K562 (cell line): Measurements from ENCODE around the gene TARS3. TPM values are rescaled to one million over a fixed set of nuclear protein-coding genes. Genes with fewer than 3 reads are reported as not detected.

ENCODE experiments used
- DIDO1 ChIP-seq: fragments of 450-650 bp; IDR thresholded peaks from 2 replicates; pipeline ENCODE4 v1.6.1; 2016; ENCODE audit warnings: low read depth, missing biosample characterization, missing genetic modification characterization
- IRF1 ChIP-seq: sonication (generic); formaldehyde crosslinking; IDR thresholded peaks from 2 replicates; pipeline ENCODE4 v1.8.0; 2022; ENCODE audit warnings: missing genetic modification reagents, mild to moderate bottlenecking, borderline replicate concordance
- KAT7 ChIP-seq: sonication (generic); formaldehyde crosslinking; IDR thresholded peaks from 2 replicates; pipeline ENCODE4 v1.8.0; 2022; ENCODE audit warnings: missing genetic modification reagents, mild to moderate bottlenecking, borderline replicate concordance
- MTA2 ChIP-seq: fragments of 450-650 bp; IDR thresholded peaks from 2 replicates; pipeline ENCODE4 v1.6.1; 2016; ENCODE audit warnings: low read depth
- NCOA4 ChIP-seq: fragments of 450-650 bp; IDR thresholded peaks from 2 replicates; pipeline ENCODE4 v1.6.1; 2018; ENCODE audit warnings: mild to moderate bottlenecking; ENCODE audit not compliant: partially characterized antibody
- TBP ChIP-seq: optimal IDR thresholded peaks from 2 replicates; pipeline ENCODE3; 2011; ENCODE audit warnings: low read depth, low read length, improper control_type of control experiment
- polyA plus RNA-seq, 8 experiments: library from polyadenylated mRNA; depleted of rRNA in 4 of 8; stranded (reverse) in 5 of 8; unstranded in 3 of 8; fragments of >200 nt; fragmentation: Nextera tagmentation in 2 of 8; fragmentation: Illumina TruSeq in 1 of 8; extraction: Ambion mirVana in 2 of 8; extraction: Trizol in 1 of 8; gene quantifications; 2 replicates each; pipeline versions ENCODE4 v1.2.1 to v1.2.3, GENCODE V29; 2011 to 2014; ENCODE audit warnings: inconsistent platforms in 1 of 8, missing spikeins in 1 of 8
- total RNA-seq, 7 experiments: library from RNA; depleted of rRNA in 6 of 7; stranded (reverse); fragments of >200 nt in 6 of 7; fragmentation: Illumina TruSeq in 2 of 7; extraction: Trizol in 2 of 7; gene quantifications; 2 replicates each; pipeline versions ENCODE4 v1.2.1 to v1.2.3, GENCODE V29; 2011 to 2021; ENCODE audit warnings: low replicate concordance in 1 of 7
- TF ChIP-seq, protein P1 (sequence below): fragments of 250-450 bp; sonication (Bioruptor Pico); IDR thresholded peaks from 2 replicates; pipeline ENCODE4 v1.4.0; 2020; ENCODE audit warnings: mild to moderate bottlenecking, moderate library complexity
- TF ChIP-seq, protein P2 (sequence below): fragments of 200-600 bp; sonication (generic); IDR thresholded peaks from one replicate; pipeline ENCODE4 v1.6.1; 2012; ENCODE audit warnings: mild to moderate bottlenecking, low read depth, low read length, inconsistent platforms
- TF ChIP-seq, protein P3 (sequence below): sonication (generic); formaldehyde crosslinking; IDR thresholded peaks from 2 replicates; pipeline ENCODE4 v1.8.0; 2022; ENCODE audit warnings: mild to moderate bottlenecking, missing genetic modification reagents

The TARS3 gene
- total and polyA plus RNA-seq, 9 of the 15 experiments (the other 6 are each of a cell fraction or from before 2014, with no cell fraction given), result 2.1 to 14.7 (median 9.8) TPM

DNA sequence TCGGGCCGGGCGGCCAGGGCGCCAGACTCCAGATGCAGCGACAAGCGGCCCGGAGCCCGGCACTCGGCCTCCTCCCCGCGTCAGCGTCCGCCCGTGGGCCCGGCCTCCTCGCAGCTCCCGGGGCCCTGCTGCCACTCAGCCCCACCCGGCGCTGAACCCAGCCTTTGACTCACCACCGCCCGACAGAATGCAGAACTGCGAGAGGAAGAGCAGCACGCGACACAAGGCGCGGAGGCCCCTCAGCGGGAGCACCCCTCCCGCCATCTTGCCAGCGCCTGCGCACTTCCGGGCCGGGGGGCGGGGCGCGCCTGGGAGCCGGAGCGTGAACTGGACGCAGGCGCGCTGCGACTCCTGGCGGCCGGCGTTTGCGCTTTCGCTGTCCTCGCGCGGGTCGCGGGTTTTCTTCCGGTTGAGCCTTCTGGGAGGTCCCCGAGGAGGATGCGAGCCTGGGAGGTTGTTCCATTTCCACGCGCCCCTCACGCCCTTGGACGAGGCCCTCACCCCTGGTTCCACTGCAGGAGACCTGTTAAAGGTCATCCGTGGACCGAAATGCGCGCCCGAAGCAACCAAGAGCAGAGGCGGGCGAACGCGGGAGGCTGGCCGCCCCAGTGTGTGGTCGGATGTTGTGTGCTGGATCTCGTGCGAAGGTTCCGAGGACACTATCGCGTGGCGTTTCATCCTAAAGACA lies 72.0 kb downstream of the TARS3 start, which contains the start of gene TM2D3 (continued):
- TF ChIP-seq, protein P1, sequence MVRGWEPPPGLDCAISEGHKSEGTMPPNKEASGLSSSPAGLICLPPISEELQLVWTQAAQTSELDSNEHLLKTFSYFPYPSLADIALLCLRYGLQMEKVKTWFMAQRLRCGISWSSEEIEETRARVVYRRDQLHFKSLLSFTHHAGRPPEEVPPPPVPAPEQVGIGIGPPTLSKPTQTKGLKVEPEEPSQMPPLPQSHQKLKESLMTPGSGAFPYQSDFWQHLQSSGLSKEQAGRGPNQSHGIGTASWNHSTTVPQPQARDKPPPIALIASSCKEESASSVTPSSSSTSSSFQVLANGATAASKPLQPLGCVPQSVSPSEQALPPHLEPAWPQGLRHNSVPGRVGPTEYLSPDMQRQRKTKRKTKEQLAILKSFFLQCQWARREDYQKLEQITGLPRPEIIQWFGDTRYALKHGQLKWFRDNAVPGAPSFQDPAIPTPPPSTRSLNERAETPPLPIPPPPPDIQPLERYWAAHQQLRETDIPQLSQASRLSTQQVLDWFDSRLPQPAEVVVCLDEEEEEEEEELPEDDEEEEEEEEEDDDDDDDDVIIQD (CRISPR knock-in tag), result no peak
- TF ChIP-seq NCOA4 (no peak), MTA2 (peak; percentile 50; the same call in 1 of the 2 replicates), TBP (peak; percentile 89), KAT7 (0 out of 2 replicates have a peak, but pooled peaks have one; percentile 34), DIDO1 (tag) (peak; percentile 89), IRF1 (CRISPR knock-in tag) (no peak; the same call in 1 of the 2 replicates)
- TF ChIP-seq, protein P2, sequence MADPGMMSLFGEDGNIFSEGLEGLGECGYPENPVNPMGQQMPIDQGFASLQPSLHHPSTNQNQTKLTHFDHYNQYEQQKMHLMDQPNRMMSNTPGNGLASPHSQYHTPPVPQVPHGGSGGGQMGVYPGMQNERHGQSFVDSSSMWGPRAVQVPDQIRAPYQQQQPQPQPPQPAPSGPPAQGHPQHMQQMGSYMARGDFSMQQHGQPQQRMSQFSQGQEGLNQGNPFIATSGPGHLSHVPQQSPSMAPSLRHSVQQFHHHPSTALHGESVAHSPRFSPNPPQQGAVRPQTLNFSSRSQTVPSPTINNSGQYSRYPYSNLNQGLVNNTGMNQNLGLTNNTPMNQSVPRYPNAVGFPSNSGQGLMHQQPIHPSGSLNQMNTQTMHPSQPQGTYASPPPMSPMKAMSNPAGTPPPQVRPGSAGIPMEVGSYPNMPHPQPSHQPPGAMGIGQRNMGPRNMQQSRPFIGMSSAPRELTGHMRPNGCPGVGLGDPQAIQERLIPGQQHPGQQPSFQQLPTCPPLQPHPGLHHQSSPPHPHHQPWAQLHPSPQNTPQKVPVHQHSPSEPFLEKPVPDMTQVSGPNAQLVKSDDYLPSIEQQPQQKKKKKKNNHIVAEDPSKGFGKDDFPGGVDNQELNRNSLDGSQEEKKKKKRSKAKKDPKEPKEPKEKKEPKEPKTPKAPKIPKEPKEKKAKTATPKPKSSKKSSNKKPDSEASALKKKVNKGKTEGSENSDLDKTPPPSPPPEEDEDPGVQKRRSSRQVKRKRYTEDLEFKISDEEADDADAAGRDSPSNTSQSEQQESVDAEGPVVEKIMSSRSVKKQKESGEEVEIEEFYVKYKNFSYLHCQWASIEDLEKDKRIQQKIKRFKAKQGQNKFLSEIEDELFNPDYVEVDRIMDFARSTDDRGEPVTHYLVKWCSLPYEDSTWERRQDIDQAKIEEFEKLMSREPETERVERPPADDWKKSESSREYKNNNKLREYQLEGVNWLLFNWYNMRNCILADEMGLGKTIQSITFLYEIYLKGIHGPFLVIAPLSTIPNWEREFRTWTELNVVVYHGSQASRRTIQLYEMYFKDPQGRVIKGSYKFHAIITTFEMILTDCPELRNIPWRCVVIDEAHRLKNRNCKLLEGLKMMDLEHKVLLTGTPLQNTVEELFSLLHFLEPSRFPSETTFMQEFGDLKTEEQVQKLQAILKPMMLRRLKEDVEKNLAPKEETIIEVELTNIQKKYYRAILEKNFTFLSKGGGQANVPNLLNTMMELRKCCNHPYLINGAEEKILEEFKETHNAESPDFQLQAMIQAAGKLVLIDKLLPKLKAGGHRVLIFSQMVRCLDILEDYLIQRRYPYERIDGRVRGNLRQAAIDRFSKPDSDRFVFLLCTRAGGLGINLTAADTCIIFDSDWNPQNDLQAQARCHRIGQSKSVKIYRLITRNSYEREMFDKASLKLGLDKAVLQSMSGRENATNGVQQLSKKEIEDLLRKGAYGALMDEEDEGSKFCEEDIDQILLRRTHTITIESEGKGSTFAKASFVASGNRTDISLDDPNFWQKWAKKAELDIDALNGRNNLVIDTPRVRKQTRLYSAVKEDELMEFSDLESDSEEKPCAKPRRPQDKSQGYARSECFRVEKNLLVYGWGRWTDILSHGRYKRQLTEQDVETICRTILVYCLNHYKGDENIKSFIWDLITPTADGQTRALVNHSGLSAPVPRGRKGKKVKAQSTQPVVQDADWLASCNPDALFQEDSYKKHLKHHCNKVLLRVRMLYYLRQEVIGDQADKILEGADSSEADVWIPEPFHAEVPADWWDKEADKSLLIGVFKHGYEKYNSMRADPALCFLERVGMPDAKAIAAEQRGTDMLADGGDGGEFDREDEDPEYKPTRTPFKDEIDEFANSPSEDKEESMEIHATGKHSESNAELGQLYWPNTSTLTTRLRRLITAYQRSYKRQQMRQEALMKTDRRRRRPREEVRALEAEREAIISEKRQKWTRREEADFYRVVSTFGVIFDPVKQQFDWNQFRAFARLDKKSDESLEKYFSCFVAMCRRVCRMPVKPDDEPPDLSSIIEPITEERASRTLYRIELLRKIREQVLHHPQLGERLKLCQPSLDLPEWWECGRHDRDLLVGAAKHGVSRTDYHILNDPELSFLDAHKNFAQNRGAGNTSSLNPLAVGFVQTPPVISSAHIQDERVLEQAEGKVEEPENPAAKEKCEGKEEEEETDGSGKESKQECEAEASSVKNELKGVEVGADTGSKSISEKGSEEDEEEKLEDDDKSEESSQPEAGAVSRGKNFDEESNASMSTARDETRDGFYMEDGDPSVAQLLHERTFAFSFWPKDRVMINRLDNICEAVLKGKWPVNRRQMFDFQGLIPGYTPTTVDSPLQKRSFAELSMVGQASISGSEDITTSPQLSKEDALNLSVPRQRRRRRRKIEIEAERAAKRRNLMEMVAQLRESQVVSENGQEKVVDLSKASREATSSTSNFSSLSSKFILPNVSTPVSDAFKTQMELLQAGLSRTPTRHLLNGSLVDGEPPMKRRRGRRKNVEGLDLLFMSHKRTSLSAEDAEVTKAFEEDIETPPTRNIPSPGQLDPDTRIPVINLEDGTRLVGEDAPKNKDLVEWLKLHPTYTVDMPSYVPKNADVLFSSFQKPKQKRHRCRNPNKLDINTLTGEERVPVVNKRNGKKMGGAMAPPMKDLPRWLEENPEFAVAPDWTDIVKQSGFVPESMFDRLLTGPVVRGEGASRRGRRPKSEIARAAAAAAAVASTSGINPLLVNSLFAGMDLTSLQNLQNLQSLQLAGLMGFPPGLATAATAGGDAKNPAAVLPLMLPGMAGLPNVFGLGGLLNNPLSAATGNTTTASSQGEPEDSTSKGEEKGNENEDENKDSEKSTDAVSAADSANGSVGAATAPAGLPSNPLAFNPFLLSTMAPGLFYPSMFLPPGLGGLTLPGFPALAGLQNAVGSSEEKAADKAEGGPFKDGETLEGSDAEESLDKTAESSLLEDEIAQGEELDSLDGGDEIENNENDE, result no peak
- TF ChIP-seq, protein P3, sequence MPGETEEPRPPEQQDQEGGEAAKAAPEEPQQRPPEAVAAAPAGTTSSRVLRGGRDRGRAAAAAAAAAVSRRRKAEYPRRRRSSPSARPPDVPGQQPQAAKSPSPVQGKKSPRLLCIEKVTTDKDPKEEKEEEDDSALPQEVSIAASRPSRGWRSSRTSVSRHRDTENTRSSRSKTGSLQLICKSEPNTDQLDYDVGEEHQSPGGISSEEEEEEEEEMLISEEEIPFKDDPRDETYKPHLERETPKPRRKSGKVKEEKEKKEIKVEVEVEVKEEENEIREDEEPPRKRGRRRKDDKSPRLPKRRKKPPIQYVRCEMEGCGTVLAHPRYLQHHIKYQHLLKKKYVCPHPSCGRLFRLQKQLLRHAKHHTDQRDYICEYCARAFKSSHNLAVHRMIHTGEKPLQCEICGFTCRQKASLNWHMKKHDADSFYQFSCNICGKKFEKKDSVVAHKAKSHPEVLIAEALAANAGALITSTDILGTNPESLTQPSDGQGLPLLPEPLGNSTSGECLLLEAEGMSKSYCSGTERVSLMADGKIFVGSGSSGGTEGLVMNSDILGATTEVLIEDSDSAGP (CRISPR knock-in tag), result no peak; the same call in 1 of the 2 replicates
